ENCODE results near the gene USP1. TPM values are rescaled to one million over a fixed set of nuclear protein-coding genes. Genes with fewer than 3 reads are reported as not detected.

The USP1 gene
- polyA plus RNA-seq, 2 of the 4 experiments (the other 2 are of a cell fraction) = 23.5 to 31.4 TPM

DNA sequence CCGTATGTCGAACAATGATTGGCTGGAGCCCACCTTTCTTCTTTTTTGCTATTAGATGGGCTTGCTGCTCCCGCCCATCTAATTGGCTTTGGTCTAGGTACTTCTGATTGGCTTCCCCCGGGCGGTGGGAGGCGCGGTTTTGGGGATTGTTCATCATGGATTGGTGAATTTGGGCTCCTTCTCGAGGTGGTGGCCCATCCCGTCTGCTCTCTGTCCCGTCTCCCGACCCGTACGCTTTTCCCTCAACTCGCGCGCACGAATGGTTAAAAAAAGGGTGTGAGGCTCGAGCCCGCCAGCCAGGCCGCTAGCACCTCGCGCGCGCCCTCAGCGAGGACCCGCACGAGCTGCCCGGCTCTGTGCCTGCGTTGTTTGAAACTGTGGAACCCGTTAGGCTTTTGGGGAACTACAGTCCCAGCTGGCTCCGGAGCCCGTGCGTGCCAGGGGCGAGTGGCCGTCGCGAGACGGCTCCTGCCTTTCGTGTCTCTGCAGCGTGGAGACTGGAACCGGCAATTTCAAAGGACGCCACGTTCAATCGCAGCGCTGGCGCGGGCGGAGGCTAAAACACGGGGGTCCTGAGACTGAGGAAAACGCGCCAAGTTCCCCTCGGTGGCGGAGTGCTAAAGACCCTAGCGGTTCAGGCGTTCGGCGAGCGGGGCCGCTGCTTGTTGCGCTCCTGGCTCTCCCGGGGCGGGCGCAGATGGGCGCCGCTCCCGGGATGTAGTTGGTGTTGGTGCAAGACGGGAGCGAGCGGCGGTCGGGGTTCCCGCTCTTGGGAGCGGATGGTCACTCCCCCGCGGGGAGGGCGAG lies at the start of gene USP1 (continued):
- TF ChIP-seq, protein P1, sequence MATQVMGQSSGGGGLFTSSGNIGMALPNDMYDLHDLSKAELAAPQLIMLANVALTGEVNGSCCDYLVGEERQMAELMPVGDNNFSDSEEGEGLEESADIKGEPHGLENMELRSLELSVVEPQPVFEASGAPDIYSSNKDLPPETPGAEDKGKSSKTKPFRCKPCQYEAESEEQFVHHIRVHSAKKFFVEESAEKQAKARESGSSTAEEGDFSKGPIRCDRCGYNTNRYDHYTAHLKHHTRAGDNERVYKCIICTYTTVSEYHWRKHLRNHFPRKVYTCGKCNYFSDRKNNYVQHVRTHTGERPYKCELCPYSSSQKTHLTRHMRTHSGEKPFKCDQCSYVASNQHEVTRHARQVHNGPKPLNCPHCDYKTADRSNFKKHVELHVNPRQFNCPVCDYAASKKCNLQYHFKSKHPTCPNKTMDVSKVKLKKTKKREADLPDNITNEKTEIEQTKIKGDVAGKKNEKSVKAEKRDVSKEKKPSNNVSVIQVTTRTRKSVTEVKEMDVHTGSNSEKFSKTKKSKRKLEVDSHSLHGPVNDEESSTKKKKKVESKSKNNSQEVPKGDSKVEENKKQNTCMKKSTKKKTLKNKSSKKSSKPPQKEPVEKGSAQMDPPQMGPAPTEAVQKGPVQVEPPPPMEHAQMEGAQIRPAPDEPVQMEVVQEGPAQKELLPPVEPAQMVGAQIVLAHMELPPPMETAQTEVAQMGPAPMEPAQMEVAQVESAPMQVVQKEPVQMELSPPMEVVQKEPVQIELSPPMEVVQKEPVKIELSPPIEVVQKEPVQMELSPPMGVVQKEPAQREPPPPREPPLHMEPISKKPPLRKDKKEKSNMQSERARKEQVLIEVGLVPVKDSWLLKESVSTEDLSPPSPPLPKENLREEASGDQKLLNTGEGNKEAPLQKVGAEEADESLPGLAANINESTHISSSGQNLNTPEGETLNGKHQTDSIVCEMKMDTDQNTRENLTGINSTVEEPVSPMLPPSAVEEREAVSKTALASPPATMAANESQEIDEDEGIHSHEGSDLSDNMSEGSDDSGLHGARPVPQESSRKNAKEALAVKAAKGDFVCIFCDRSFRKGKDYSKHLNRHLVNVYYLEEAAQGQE (IDR thresholded peaks at IDR 0.05) = no peak
- TF ChIP-seq CBX2 (IDR thresholded peaks at IDR 0.05; ENCODE audit: borderline replicate concordance, low read depth) (no peak), RNF2 (IDR thresholded peaks at IDR 0.05; ENCODE audit: borderline replicate concordance, low read depth) (no peak), ZSCAN20 (CRISPR knock-in tag; IDR thresholded peaks at IDR 0.05) (no peak), TP53 (CRISPR knock-in tag; IDR thresholded peaks at IDR 0.05) (no peak), CBX8 (IDR thresholded peaks at IDR 0.05) (no peak), MYC (IDR thresholded peaks at IDR 0.05; ENCODE audit: borderline replicate concordance, low read length) (peak; percentile 55; the same call in 1 of the 2 replicates), HEYL (CRISPR knock-in tag; IDR thresholded peaks at IDR 0.05) (no peak), HDAC2 (IDR thresholded peaks at IDR 0.05) (no peak), BHLHE40 (IDR thresholded peaks at IDR 0.05; ENCODE audit: low read depth, low read length) (no peak)
- TF ChIP-seq, protein P2, sequence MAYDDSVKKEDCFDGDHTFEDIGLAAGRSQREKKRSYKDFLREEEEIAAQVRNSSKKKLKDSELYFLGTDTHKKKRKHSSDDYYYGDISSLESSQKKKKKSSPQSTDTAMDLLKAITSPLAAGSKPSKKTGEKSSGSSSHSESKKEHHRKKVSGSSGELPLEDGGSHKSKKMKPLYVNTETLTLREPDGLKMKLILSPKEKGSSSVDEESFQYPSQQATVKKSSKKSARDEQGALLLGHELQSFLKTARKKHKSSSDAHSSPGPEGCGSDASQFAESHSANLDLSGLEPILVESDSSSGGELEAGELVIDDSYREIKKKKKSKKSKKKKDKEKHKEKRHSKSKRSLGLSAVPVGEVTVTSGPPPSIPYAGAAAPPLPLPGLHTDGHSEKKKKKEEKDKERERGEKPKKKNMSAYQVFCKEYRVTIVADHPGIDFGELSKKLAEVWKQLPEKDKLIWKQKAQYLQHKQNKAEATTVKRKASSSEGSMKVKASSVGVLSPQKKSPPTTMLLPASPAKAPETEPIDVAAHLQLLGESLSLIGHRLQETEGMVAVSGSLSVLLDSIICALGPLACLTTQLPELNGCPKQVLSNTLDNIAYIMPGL (CRISPR knock-in tag; IDR thresholded peaks at IDR 0.05; ENCODE audit: borderline replicate concordance) = no peak
- TF ChIP-seq, protein P3, sequence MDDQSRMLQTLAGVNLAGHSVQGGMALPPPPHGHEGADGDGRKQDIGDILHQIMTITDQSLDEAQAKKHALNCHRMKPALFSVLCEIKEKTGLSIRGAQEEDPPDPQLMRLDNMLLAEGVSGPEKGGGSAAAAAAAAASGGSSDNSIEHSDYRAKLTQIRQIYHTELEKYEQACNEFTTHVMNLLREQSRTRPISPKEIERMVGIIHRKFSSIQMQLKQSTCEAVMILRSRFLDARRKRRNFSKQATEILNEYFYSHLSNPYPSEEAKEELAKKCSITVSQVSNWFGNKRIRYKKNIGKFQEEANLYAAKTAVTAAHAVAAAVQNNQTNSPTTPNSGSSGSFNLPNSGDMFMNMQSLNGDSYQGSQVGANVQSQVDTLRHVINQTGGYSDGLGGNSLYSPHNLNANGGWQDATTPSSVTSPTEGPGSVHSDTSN (IDR thresholded peaks at IDR 0.05) = peak; percentile 79
- TF ChIP-seq, protein P4, sequence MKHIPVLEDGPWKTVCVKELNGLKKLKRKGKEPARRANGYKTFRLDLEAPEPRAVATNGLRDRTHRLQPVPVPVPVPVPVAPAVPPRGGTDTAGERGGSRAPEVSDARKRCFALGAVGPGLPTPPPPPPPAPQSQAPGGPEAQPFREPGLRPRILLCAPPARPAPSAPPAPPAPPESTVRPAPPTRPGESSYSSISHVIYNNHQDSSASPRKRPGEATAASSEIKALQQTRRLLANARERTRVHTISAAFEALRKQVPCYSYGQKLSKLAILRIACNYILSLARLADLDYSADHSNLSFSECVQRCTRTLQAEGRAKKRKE (CRISPR knock-in tag; IDR thresholded peaks at IDR 0.05; ENCODE audit: low read depth) = no peak
- TF ChIP-seq, protein P5, sequence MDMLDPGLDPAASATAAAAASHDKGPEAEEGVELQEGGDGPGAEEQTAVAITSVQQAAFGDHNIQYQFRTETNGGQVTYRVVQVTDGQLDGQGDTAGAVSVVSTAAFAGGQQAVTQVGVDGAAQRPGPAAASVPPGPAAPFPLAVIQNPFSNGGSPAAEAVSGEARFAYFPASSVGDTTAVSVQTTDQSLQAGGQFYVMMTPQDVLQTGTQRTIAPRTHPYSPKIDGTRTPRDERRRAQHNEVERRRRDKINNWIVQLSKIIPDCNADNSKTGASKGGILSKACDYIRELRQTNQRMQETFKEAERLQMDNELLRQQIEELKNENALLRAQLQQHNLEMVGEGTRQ (IDR thresholded peaks at IDR 0.05) = no peak
- TF ChIP-seq, protein P6, sequence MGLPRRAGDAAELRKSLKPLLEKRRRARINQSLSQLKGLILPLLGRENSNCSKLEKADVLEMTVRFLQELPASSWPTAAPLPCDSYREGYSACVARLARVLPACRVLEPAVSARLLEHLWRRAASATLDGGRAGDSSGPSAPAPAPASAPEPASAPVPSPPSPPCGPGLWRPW (IDR thresholded peaks at IDR 0.05) = no peak

DNA sequence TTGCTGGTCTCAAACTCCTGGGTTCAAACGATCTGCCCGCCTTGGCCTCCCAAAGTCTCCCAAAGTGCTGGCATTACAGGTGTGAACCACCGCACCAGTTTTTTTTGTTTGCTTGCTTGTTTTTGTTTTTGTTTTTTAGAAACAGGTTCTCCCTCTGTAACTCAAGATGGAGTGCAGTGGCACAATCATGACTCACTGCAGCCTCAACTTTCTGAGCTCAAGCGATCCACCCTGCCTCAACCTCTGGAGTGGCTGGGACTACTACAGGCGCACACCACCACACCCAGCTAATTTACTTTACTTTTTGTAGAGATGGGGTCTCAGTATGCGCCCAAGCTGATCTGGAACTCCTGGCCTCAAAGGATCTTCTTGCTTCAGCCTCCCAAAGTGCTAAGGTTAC lies 47.3 kb upstream of the USP1 start:
- TF ChIP-seq HOXB13 (CRISPR knock-in tag; IDR thresholded peaks at IDR 0.05; ENCODE audit: low read depth) (no peak), NPAS2 (CRISPR knock-in tag; IDR thresholded peaks at IDR 0.05; ENCODE audit: borderline replicate concordance) (no peak)
- ChIA-PET POLR2A (no interaction called here), CTCF (interaction anchor here (1.4 kb wide), 1 partner anchor 17 kb away, joined by 6 read pairs; no protein-coding TSS in a partner anchor)
- no peak overlapping the region for H3K4me3 ChIP-seq
- 0 out of 3 replicates have a peak, but pooled peaks cover under 1% of the 10 kb centered on the region for H3K4me1 ChIP-seq
- ATAC-seq = no peak
- H3K27ac ChIP-seq = no peak overlapping the region
- no peak for FAIRE-seq
- 69% methylated on average over 6 of the region's 6 CpGs for WGBS (ENCODE audit: missing lambda C conversion rate)
- H3K9me3 ChIP-seq = no peaks in the 10 kb centered on the region
- no peak for DNase-seq (ENCODE audit: low read depth in 1 of 2, low spot score in 1 of 2)
- no peak overlapping the region for H3K4me2 ChIP-seq

All from A549 (cell line).